Choroid plexus epithelial cell (primary cell): ENCODE measurements around the gene THOC6.

Experiments used
- DNase-seq: peaks from one replicate; pipeline ENCODE4 v3.0.0-alpha.2; 2010; ENCODE audit warnings: low read depth
- H3K4me3 ChIP-seq: 2 replicates; pipeline ENCODE4 v1.5.1; 2011; ENCODE audit warnings: low read depth, mild to moderate bottlenecking, control low read depth, low read length, moderate library complexity
- CTCF ChIP-seq: conservative IDR thresholded peaks from 2 replicates; pipeline ENCODE4 v1.5.1; 2011; ENCODE audit warnings: low read depth, mild to moderate bottlenecking, control low read depth, inconsistent platforms, low read length, moderate library complexity

Gene THOC6

GRCh38 chr16:3014971-3015370, 8.9 kb upstream of the THOC6 start:
- DNase-seq = no peak
- TF ChIP-seq CTCF = no peak

GRCh38 chr16:3015865-3016521, 7.8 kb upstream of the THOC6 start:
- no peak for DNase-seq
- TF ChIP-seq CTCF = no peak
- H3K4me3 ChIP-seq = no peak overlapping the region

More at GRCh38 chr16:3014971-3015370, 8.9 kb upstream of the THOC6 start:
- H3K4me3 ChIP-seq = no peak overlapping the region

GRCh38 chr16:3017344-3017743, 6.5 kb upstream of the THOC6 start:
- no peak for DNase-seq
- H3K4me3 ChIP-seq = no peak overlapping the region
- TF ChIP-seq CTCF = no peak

GRCh38 chr16:3017794-3018506, 5.9 kb upstream of the THOC6 start, which contains the start of gene CLDN6:
Gene CLDN6 (minus strand): TSS chr16:3018183. CDS start chr16:3016021, 2,162 bp downstream.
- peak; percentile 42 for TF ChIP-seq CTCF
- no peak within 1 kb of the TSS for H3K4me3 ChIP-seq

GRCh38 chr16:3019594-3020246, 4.1 kb upstream of the THOC6 start:
- TF ChIP-seq CTCF = no peak
- peak overlapping the region; percentile 31 for H3K4me3 ChIP-seq
- DNase-seq = no peak

More at GRCh38 chr16:3017794-3018506, 5.9 kb upstream of the THOC6 start, which contains the start of gene CLDN6:
- DNase-seq = peak; percentile 8

GRCh38 chr16:3020247-3020603, 3.6 kb upstream of the THOC6 start, which contains the start of gene TNFRSF12A:
Gene TNFRSF12A (plus strand): TSS chr16:3020368. CDS start chr16:3020398, 30 bp downstream.
- H3K4me3 ChIP-seq = peak within 1 kb of the TSS; percentile 82
- peak; percentile 68 for DNase-seq
- TF ChIP-seq CTCF = no peak
